Lower leg skin (tissue), 3 donors: ENCODE data around the gene RPL6.
"Not testable (repeated sequence)": the region's sequence is repeated elsewhere in the genome, so short reads cannot be mapped to it uniquely, and the experiment has no call there.

Experiments used
- POLR2A ChIP-seq, 2 donors: fragments of 450-650 bp; IDR thresholded peaks; one replicate each; pipeline ENCODE4 v1.6.1; 2016 to 2017; ENCODE audit warnings: antibody characterized with exemption in 2 of 2, mild to moderate bottlenecking in 1 of 2, moderate library complexity in 1 of 2
- TF ChIP-seq, protein P1 (sequence below), 3 donors: fragments of 450-650 bp; IDR thresholded peaks; one replicate each; pipeline ENCODE4 v1.5.1; 2016; ENCODE audit warnings: antibody characterized with exemption in 3 of 3, mild to moderate bottlenecking in 3 of 3, moderate library complexity in 2 of 3

DNA sequence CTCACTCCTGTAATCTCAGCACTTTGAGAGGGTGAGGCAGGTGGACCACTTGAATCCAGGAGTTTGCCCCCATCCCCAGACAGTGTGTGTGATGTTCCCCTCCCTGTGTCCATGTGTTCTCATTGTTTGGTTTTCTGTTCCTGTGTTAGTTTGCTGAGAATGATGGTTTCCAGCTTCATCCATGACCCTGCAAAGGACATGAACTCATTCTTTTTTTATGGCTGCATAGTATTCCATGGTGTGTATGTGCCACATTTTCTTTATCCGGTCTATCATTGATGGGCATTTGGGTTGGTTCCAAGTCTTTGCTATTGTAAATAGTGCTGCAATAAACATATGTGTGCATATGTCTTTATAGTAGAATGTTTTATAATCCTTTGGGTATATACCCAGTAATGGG is 47.7 kb upstream of the RPL6 start:
- TF ChIP-seq, protein P1, sequence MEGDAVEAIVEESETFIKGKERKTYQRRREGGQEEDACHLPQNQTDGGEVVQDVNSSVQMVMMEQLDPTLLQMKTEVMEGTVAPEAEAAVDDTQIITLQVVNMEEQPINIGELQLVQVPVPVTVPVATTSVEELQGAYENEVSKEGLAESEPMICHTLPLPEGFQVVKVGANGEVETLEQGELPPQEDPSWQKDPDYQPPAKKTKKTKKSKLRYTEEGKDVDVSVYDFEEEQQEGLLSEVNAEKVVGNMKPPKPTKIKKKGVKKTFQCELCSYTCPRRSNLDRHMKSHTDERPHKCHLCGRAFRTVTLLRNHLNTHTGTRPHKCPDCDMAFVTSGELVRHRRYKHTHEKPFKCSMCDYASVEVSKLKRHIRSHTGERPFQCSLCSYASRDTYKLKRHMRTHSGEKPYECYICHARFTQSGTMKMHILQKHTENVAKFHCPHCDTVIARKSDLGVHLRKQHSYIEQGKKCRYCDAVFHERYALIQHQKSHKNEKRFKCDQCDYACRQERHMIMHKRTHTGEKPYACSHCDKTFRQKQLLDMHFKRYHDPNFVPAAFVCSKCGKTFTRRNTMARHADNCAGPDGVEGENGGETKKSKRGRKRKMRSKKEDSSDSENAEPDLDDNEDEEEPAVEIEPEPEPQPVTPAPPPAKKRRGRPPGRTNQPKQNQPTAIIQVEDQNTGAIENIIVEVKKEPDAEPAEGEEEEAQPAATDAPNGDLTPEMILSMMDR (IDR thresholded peaks at IDR 0.05), result not testable (repeated sequence)
- not testable (repeated sequence) for TF ChIP-seq POLR2A (IDR thresholded peaks at IDR 0.05)
